H1 (cell line): Measurements from ENCODE around the gene HPD. TPM values are rescaled to one million over a fixed set of nuclear protein-coding genes. Genes with fewer than 3 reads are reported as not detected.

ENCODE experiments used
- CBX8 ChIP-seq: fragments of 300-800, 300-1000 bp; sonication (generic); IDR thresholded peaks from 2 replicates; pipeline ENCODE4 v1.7.1; 2016; ENCODE audit warnings: low read depth, low read length, borderline replicate concordance
- CHD2 ChIP-seq: IDR thresholded peaks from 2 replicates; pipeline ENCODE4 v1.6.1; 2012; ENCODE audit warnings: low read length, improper control_type of control experiment
- CREB1 ChIP-seq: IDR thresholded peaks from 2 replicates; pipeline ENCODE4 v1.6.1; 2012; ENCODE audit warnings: inconsistent platforms
- CTBP2 ChIP-seq: IDR thresholded peaks from 2 replicates; pipeline ENCODE4 v1.7.0; 2011; ENCODE audit warnings: borderline replicate concordance, mild to moderate bottlenecking, moderate library complexity, mixed read lengths, low read length; ENCODE audit not compliant: insufficient read depth, insufficient read length
- CTCF ChIP-seq, 3 experiments: IDR thresholded peaks; 1 replicate in 2 of 3; 2 replicates in 1 of 3; pipeline versions ENCODE4 v1.5.1 to v1.6.1; 2011; ENCODE audit warnings: low read length in 3 of 3, mild to moderate bottlenecking in 3 of 3, inconsistent platforms in 2 of 3, low read depth in 1 of 3, moderate library complexity in 1 of 3; ENCODE audit not compliant: insufficient read depth in 1 of 3; ENCODE audit errors: control extremely low read depth in 1 of 3
- FOSL1 ChIP-seq: IDR thresholded peaks from 2 replicates; pipeline ENCODE4 v1.6.1; 2011; ENCODE audit warnings: mild to moderate bottlenecking, low read depth, low read length, moderate library complexity; ENCODE audit not compliant: insufficient read depth
- GABPA ChIP-seq: IDR thresholded peaks from 2 replicates; pipeline ENCODE4 v1.6.1; 2011; ENCODE audit warnings: mild to moderate bottlenecking, low read length, moderate library complexity, borderline replicate concordance; ENCODE audit not compliant: insufficient read depth
- JUN ChIP-seq: IDR thresholded peaks from 2 replicates; pipeline ENCODE4 v1.6.1; 2011; ENCODE audit warnings: low read depth, mild to moderate bottlenecking, improper control_type of control experiment, low read length
- KDM4A ChIP-seq: IDR thresholded peaks from one replicate; pipeline ENCODE4 v1.7.1; 2012; ENCODE audit warnings: low read depth, mild to moderate bottlenecking, moderate library complexity, low read length, inconsistent platforms; ENCODE audit not compliant: severe bottlenecking
- MAFK ChIP-seq: IDR thresholded peaks from 2 replicates; pipeline ENCODE4 v1.6.1; 2012; ENCODE audit warnings: low read depth, mild to moderate bottlenecking, improper control_type of control experiment, low read length
- NRF1 ChIP-seq: IDR thresholded peaks from 2 replicates; pipeline ENCODE4 v1.6.1; 2011; ENCODE audit warnings: mild to moderate bottlenecking, low read depth, low read length, improper control_type of control experiment
- POLR2AphosphoS5 ChIP-seq: IDR thresholded peaks from 2 replicates; pipeline ENCODE4 v1.6.1; 2011; ENCODE audit warnings: low read depth, low read length
- POU5F1 ChIP-seq: IDR thresholded peaks from 2 replicates; pipeline ENCODE4 v1.6.1; 2011; ENCODE audit warnings: low read depth, mild to moderate bottlenecking, low read length, moderate library complexity
- RBBP5 ChIP-seq: IDR thresholded peaks from 2 replicates; pipeline ENCODE4 v1.7.1; 2012; ENCODE audit warnings: low read depth, mild to moderate bottlenecking, inconsistent platforms, low read length, moderate library complexity, borderline replicate concordance
- RFX5 ChIP-seq: IDR thresholded peaks from 2 replicates; pipeline ENCODE4 v1.6.1; 2011; ENCODE audit warnings: low read depth, low read length, improper control_type of control experiment, borderline replicate concordance
- SIN3A ChIP-seq, 2 experiments: IDR thresholded peaks in 1 of 2; conservative IDR thresholded peaks in 1 of 2; 2 replicates each; pipeline ENCODE4 v1.6.1; 2011 to 2012; ENCODE audit warnings: low read length in 2 of 2, improper control_type of control experiment in 1 of 2, low read depth in 1 of 2, mild to moderate bottlenecking in 1 of 2
- TBP ChIP-seq: IDR thresholded peaks from 2 replicates; pipeline ENCODE4 v1.6.1; 2011; ENCODE audit warnings: low read depth, low read length, improper control_type of control experiment
- TEAD4 ChIP-seq: IDR thresholded peaks from 2 replicates; pipeline ENCODE4 v1.6.1; 2012; ENCODE audit warnings: low read depth, low read length, inconsistent platforms, mixed read lengths
- USF2 ChIP-seq: IDR thresholded peaks from 2 replicates; pipeline ENCODE4 v1.6.1; 2011; ENCODE audit warnings: low read length, improper control_type of control experiment
- polyA plus RNA-seq, 7 experiments: library from polyadenylated mRNA; depleted of rRNA in 3 of 7; stranded (reverse) in 5 of 7; unstranded in 2 of 7; fragments of >200 nt in 5 of 7; fragments of 200-250 nt in 2 of 7; gene quantifications; 1 replicate in 5 of 7; 2 replicates in 1 of 7; 4 replicates in 1 of 7; pipeline versions ENCODE4 v1.2.1 to v1.2.3, GENCODE V29; 2011 to 2013; ENCODE audit warnings: missing spikeins in 2 of 7, mixed read lengths in 2 of 7
- total RNA-seq: library from RNA; stranded (reverse); fragmentation: NEBNext Ultra II Directional; extraction: Animal tissue kit (Norgen Biotek cat#: 25700); gene quantifications from 2 replicates; pipeline ENCODE4 v1.2.1, GENCODE V29; 2021

The HPD gene
- total and polyA plus RNA-seq, 2 of the 8 experiments (the other 6 are each of a cell fraction or from before 2014, with no cell fraction given) = 0.48 to 0.56 TPM

GRCh38 chr12:121811434-121812319 is 47.0 kb downstream of the HPD start (continued):
- peak; percentile 26; the same call in 1 of the 2 replicates for TF ChIP-seq TBP
- TF ChIP-seq GABPA = no peak
- no peak; the same call in 1 of the 2 replicates for TF ChIP-seq USF2
- TF ChIP-seq MAFK = no peak
- TF ChIP-seq CTBP2 = no peak
- TF ChIP-seq POLR2AphosphoS5 = no peak; the same call in 1 of the 2 replicates
- no peak for TF ChIP-seq POU5F1
- no peak for TF ChIP-seq RFX5
- no peak for TF ChIP-seq CREB1
- TF ChIP-seq SIN3A (conservative IDR thresholded peaks at IDR 0.05 in 1 of 2, IDR thresholded peaks at IDR 0.05 in 1 of 2; ENCODE audit: low read depth in 1 of 2, low read length in 2 of 2) = peak; percentile 62 to 75; a peak in 2 of 4 replicates
- TF ChIP-seq FOSL1 = no peak
- TF ChIP-seq KDM4A = no peak
- peak; percentile 30; the same call in 1 of the 2 replicates for TF ChIP-seq CHD2
- no peak for TF ChIP-seq TEAD4
- TF ChIP-seq CBX8 = no peak
- no peak for TF ChIP-seq NRF1
- peak in 2 of 3 experiments; percentile 69 to 95; a peak in 3 of 4 replicates for TF ChIP-seq CTCF (IDR thresholded peaks at IDR 0.05; ENCODE audit: control extremely low read depth in 1 of 3, insufficient read depth in 1 of 3, low read depth in 1 of 3, low read length in 3 of 3)
- 0 out of 2 replicates have a peak, but pooled peaks have one; percentile 15 for TF ChIP-seq RBBP5
- TF ChIP-seq JUN = no peak
